ENCODE results near the gene SNX9.

The SNX9 gene

DNA sequence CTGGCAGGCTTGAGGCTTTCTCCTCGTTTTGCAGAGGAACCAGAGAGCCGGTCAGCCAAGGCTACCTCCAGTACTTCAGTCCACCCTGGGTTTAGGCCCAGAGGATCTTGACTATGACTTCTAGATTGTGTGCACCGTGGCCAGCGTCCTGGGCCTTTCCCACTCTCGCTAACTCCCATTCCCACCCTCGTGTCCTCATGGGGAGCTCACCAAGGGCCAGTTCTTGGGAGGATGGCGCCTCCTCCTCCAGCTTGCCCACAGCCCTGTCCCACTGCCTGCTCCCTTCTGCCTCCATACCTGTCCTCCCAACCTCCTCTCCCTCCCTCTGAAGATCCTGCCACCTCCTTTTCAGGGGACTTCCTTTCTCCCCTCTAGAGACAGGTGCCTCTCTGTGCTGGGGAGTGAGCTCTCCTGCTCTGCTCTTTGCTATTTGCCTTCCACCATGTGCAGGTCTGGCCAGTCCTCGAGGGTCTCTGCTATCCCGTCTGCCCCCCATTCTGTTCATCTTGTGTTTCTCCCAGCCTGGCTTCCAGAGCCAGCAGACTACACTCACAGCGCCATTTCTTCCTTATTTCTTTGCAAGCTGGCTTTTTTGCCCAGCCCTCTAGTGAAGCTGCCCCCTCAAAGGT lies 154.2 kb downstream of the SNX9 start:
- no peak overlapping the region for H3K9ac ChIP-seq (ENCODE audit: low read length)
- no peak for TF ChIP-seq EZH2 (IDR thresholded peaks at IDR 0.05; ENCODE audit: borderline replicate concordance, low read length)
- no peak for TF ChIP-seq CTCF (IDR thresholded peaks at IDR 0.05; ENCODE audit: low read length)
- peaks cover 8% of the 10 kb centered on the region for H3K4me1 ChIP-seq (ENCODE audit: insufficient read depth, low read length, severe bottlenecking)
- no peaks in the 10 kb centered on the region for H3K79me2 ChIP-seq (ENCODE audit: insufficient read depth, low read length)
- H2AFZ ChIP-seq (ENCODE audit: low read length) = no peak overlapping the region
- H3K27me3 ChIP-seq (ENCODE audit: insufficient read depth, low read length) = peaks cover 17% of the 10 kb centered on the region
- H3K4me3 ChIP-seq (ENCODE audit: low read depth, low read length, poor library complexity, severe bottlenecking) = no peak overlapping the region
- H3K9me3 ChIP-seq (ENCODE audit: low read length) = no peaks in the 10 kb centered on the region
- H4K20me1 ChIP-seq (ENCODE audit: insufficient read depth, low read length) = no peaks in the 10 kb centered on the region
- no peaks in the 10 kb centered on the region for H3F3A ChIP-seq (ENCODE audit: insufficient read depth, low read length)
- H3K27ac ChIP-seq (ENCODE audit: low read depth, low read length, poor library complexity, severe bottlenecking) = no peak overlapping the region
- H3K36me3 ChIP-seq (ENCODE audit: insufficient read depth, low read length) = no peaks in the 10 kb centered on the region
- no peaks in the 10 kb centered on the region for H3K9me2 ChIP-seq (ENCODE audit: low read depth, low read length)
- H3K4me2 ChIP-seq (ENCODE audit: low read length) = no peak overlapping the region

DNA sequence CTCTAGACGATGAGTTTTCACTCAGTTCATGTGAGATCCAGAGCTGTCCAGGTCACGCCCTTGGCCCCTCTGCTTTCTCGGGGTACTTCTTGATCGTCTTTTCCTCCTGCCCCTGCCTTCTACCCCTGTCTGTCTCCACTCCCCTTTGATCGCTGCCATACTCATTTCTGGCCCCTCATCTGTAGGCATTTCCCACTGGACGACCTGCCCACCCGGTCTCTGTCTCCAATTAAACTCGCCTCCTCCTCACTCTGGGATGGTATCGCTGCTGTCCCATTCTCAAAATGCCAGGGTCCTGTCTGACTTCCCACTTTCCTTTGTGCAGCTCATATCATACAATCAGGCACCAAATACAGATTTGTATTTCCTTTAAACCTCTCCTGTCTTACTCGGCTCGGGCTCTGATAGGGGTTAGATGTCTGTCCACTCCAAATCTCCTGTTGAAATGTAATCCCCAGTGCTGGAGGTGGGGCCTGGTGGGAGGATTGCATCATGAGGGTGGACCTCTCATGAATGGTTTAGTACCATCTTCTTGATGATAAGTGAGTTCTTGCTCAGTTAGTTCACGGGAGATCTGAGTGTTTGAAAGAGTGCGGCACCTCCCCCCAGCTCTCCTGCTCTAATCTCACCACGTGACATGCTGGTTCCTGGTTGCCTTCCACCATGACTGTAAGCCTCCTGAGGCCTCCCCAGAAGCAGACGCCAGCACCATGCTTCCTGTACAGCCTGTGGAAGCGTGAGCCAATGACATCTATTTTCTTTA lies 155.2 kb downstream of the SNX9 start:
- H3K9me3 ChIP-seq (ENCODE audit: low read length) = no peaks in the 10 kb centered on the region
- H3K4me2 ChIP-seq (ENCODE audit: low read length) = no peak overlapping the region
- H4K20me1 ChIP-seq (ENCODE audit: insufficient read depth, low read length) = no peaks in the 10 kb centered on the region
- no peak overlapping the region for H3K27ac ChIP-seq (ENCODE audit: low read depth, low read length, poor library complexity, severe bottlenecking)
- peaks cover 16% of the 10 kb centered on the region for H3K4me1 ChIP-seq (ENCODE audit: insufficient read depth, low read length, severe bottlenecking)
- no peaks in the 10 kb centered on the region for H3K36me3 ChIP-seq (ENCODE audit: insufficient read depth, low read length)
- H3K27me3 ChIP-seq (ENCODE audit: insufficient read depth, low read length) = peaks cover 17% of the 10 kb centered on the region
- TF ChIP-seq EZH2 (IDR thresholded peaks at IDR 0.05; ENCODE audit: borderline replicate concordance, low read length) (no peak), CTCF (IDR thresholded peaks at IDR 0.05; ENCODE audit: low read length) (no peak)
- no peak overlapping the region for H3K9ac ChIP-seq (ENCODE audit: low read length)
- H3K79me2 ChIP-seq (ENCODE audit: insufficient read depth, low read length) = no peaks in the 10 kb centered on the region
- H3F3A ChIP-seq (ENCODE audit: insufficient read depth, low read length) = no peaks in the 10 kb centered on the region
- H3K4me3 ChIP-seq (ENCODE audit: low read depth, low read length, poor library complexity, severe bottlenecking) = no peak overlapping the region
- no peak overlapping the region for H2AFZ ChIP-seq (ENCODE audit: low read length)
- H3K9me2 ChIP-seq (ENCODE audit: low read depth, low read length) = no peaks in the 10 kb centered on the region

DNA sequence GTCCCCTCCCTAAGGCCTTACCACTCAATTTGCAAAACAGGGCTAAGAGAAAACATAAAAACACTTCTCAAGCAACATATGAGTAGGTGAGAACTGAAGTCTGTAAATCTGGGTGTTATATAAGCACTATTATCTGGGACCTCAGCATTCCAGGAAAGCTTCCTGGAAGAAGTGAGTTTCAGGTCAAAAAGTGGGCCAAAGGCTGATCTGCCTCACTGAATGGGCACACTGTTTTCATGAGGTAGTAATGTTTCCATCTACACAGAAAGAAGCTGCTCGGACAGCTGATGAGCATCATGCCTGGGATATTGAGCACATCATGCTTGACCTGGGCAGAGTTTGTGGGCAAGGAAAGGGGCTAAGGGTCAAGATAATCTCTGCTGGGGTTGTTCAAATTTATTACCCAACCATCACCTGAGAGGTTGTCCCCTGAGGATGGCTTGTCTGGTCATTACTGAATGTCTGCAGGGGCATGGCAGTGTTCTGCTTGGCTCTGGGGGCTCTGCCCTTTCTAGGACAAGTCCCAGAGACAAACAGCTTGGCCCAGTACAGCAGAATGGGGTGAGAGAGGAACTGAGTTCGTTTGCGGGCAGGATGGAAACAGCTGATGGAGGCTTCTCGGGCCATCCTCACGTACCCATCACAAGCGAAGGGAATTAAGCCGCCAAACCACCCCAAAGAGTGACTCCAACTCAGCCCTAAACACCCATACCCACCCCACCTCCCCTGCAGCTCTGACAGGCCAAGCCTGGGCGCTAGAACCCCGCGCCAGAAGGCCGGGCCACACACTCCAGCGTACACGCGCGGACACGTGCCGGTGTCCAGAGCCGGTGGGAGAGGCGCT lies 157.5 kb downstream of the SNX9 start:
- Histone ChIP-seq H4K20me1 (ENCODE audit: insufficient read depth, low read length) (no peaks in the 10 kb centered on the region), H3K4me1 (ENCODE audit: insufficient read depth, low read length, severe bottlenecking) (peaks cover 16% of the 10 kb centered on the region), H3K36me3 (ENCODE audit: insufficient read depth, low read length) (no peaks in the 10 kb centered on the region), H3K27me3 (ENCODE audit: insufficient read depth, low read length) (peaks cover 13% of the 10 kb centered on the region; the same call in 1 of the 2 replicates), H3F3A (ENCODE audit: insufficient read depth, low read length) (no peaks in the 10 kb centered on the region), H3K27ac (ENCODE audit: low read depth, low read length, poor library complexity, severe bottlenecking) (no peak overlapping the region), H3K9me3 (ENCODE audit: low read length) (no peaks in the 10 kb centered on the region), H3K79me2 (ENCODE audit: insufficient read depth, low read length) (no peaks in the 10 kb centered on the region), H3K4me2 (ENCODE audit: low read length) (peak overlapping the region; percentile 94), H3K9me2 (ENCODE audit: low read depth, low read length) (no peaks in the 10 kb centered on the region), H2AFZ (ENCODE audit: low read length) (no peak overlapping the region), H3K4me3 (ENCODE audit: low read depth, low read length, poor library complexity, severe bottlenecking) (peak overlapping the region; percentile 75), H3K9ac (ENCODE audit: low read length) (no peak overlapping the region; the same call in 1 of the 2 replicates)
- TF ChIP-seq EZH2 (IDR thresholded peaks at IDR 0.05; ENCODE audit: borderline replicate concordance, low read length) = no peak
- TF ChIP-seq CTCF (IDR thresholded peaks at IDR 0.05; ENCODE audit: low read length) = no peak
